BJ (cell line): Measurements from ENCODE around the gene TRMT10C. TPM values are rescaled to one million over a fixed set of nuclear protein-coding genes. Genes with fewer than 3 reads are reported as not detected.
"Not testable (repeated sequence)": the region's sequence is repeated elsewhere in the genome, so short reads cannot be mapped to it uniquely, and the experiment has no call there.

Experiments
- CTCF ChIA-PET: fragments of 350-600 bp; formaldehyde crosslinking; extraction: SDS; loops from one replicate; lab custom pipeline; 2021; ENCODE audit warnings: antibody characterized with exemption, inconsistent platforms; lab: Yijun Ruan, JAX
- POLR2A ChIA-PET: fragments of 300-600 bp; sonication (Branson Sonifier 250); formaldehyde crosslinking; extraction: SDS; loops from one replicate; lab custom pipeline; 2021; ENCODE audit warnings: antibody characterized with exemption; lab: Charles Lee
- DNase-seq: peaks from one replicate; pipeline ENCODE4 v3.0.0-alpha.2; 2011; ENCODE audit warnings: low read depth
- H3K27me3 ChIP-seq: 2 replicates; pipeline ENCODE4 v1.6.0; 2011; ENCODE audit warnings: low read length; ENCODE audit not compliant: control insufficient read depth, insufficient read depth
- H3K36me3 ChIP-seq: 2 replicates; pipeline ENCODE4 v1.5.1; 2011; ENCODE audit warnings: low read length; ENCODE audit not compliant: control insufficient read depth, insufficient read depth
- H3K4me3 ChIP-seq: 2 replicates; pipeline ENCODE4 v1.5.1; 2011; ENCODE audit warnings: low read depth, mild to moderate bottlenecking, control low read depth, low read length
- CTCF ChIP-seq: IDR thresholded peaks from 2 replicates; pipeline ENCODE4 v1.5.1; 2011; ENCODE audit warnings: low read depth, mild to moderate bottlenecking, control low read depth, inconsistent platforms, low read length, moderate library complexity; ENCODE audit not compliant: insufficient read depth
- polyA plus RNA-seq: library from polyadenylated mRNA; depleted of rRNA; stranded (reverse); fragments of >200 nt; gene quantifications from 2 replicates; pipeline ENCODE4 v1.2.3, GENCODE V29; 2011; rRNA removed
- small RNA-seq: library from RNA; depleted of rRNA; stranded (forward); fragments of <200 nt; gene quantifications from one replicate; pipeline ENCODE3, GENCODE V24; 2012; ENCODE audit warnings: low replicate concordance, low read depth; ENCODE audit not compliant: insufficient read length

The TRMT10C gene
- polyA plus RNA-seq, 1 experiment, result 7.4 TPM

GRCh38 chr3:101611023-101611422, 49.4 kb downstream of the TRMT10C start:
- Histone ChIP-seq H3K36me3 (no peaks in the 10 kb centered on the region; the same call in 1 of the 2 replicates), H3K4me3 (no peak overlapping the region), H3K27me3 (no peaks in the 10 kb centered on the region)
- no peak for DNase-seq
- ChIA-PET CTCF (no interaction called here), POLR2A (no interaction called here)
- TF ChIP-seq CTCF, result no peak

GRCh38 chr3:101613014-101613413, 51.3 kb downstream of the TRMT10C start:
- H3K27me3 ChIP-seq, POLR2A ChIA-PET, H3K36me3 ChIP-seq, H3K4me3 ChIP-seq, CTCF ChIA-PET, DNase-seq: not testable (repeated sequence)

GRCh38 chr3:101615525-101615924, 53.9 kb downstream of the TRMT10C start:
- no peak for TF ChIP-seq CTCF
- Histone ChIP-seq H3K4me3 (no peak overlapping the region), H3K36me3 (no peaks in the 10 kb centered on the region; the same call in 1 of the 2 replicates), H3K27me3 (no peaks in the 10 kb centered on the region)
- no peak for DNase-seq
- CTCF ChIA-PET, result interaction anchor here (1.6 kb wide), 1 partner anchor 9 kb away, joined by 3 read pairs; no protein-coding TSS in a partner anchor
- POLR2A ChIA-PET, result no interaction called here

Small RNA genes lying within 50 kb of the gene (small RNA-seq; reads per million reads assigned to genes)
- gene RNU6-1256P, result not detected

Other genes with a start within 250 kb of the TRMT10C start
- gene IMPG2, start 241.3 kb upstream of the TRMT10C start, polyA plus RNA-seq, result 0.10 and 0.15 TPM in 2 replicates
- 4.2 and 9.3 TPM in 2 replicates for gene SENP7, start 48.7 kb upstream of the TRMT10C start, polyA plus RNA-seq
- 25.9 and 56.3 TPM in 2 replicates for gene PCNP, start 12.3 kb downstream of the TRMT10C start, polyA plus RNA-seq
- gene ZBTB11, start 115.3 kb downstream of the TRMT10C start, polyA plus RNA-seq, result 4.5 and 9.2 TPM in 2 replicates
- gene RPL24, start 124.8 kb downstream of the TRMT10C start, polyA plus RNA-seq, result 1,257 and 2,029 TPM in 2 replicates
- 1.2 and 2.5 TPM in 2 replicates for gene CEP97, start 162.7 kb downstream of the TRMT10C start, polyA plus RNA-seq
- 30.3 and 31.2 TPM in 2 replicates for gene NXPE3, start 217.3 kb downstream of the TRMT10C start, polyA plus RNA-seq